NCI-H526 treated with DMSO at 0.1 percent for 48 hours (cell line): ENCODE data around the gene KNDC1.
"Not testable (repeated sequence)": the region's sequence is repeated elsewhere in the genome, so short reads cannot be mapped to it uniquely, and the experiment has no call there.

Source experiments
- DNase-seq: peaks from one replicate; lab custom pipeline; 2025; lab: John Stamatoyannopoulos, UW

The KNDC1 gene

DNA sequence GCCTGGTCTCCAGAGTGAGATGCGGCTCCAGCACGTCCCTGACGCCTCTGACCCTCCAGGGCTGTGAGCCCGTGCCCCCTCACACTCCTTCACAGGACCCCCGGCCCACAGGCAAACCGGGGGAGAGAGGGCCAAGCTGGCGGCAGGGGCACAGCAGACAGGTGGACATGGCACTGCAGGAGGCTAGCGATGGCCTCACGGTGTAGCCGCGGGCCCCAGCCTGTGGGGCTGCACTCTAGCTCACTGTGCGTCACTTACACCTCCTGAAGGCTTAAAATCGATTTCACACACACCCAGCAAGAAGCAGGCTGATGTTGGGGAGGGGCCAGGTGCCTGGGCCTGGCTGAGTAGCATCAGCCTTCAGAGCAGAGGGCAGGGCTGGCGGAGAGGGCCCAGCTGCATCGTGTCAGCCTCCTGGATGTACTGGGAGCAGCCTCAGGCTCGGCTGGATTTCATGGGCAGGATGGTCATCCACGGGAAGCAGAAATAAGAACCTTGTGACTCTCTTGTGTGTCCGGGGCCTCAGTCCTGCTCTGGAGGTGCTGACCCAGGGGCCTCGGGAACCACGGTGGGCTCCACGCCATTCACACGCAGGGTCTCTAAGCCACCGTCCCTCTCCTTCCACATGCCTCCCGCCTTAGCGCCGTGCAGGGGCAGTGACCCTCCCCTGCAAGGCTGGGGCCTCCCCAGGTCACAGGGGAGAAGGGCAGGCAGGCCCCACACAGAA is 19.4 kb upstream of the KNDC1 start:
- DNase-seq = no peak

DNA sequence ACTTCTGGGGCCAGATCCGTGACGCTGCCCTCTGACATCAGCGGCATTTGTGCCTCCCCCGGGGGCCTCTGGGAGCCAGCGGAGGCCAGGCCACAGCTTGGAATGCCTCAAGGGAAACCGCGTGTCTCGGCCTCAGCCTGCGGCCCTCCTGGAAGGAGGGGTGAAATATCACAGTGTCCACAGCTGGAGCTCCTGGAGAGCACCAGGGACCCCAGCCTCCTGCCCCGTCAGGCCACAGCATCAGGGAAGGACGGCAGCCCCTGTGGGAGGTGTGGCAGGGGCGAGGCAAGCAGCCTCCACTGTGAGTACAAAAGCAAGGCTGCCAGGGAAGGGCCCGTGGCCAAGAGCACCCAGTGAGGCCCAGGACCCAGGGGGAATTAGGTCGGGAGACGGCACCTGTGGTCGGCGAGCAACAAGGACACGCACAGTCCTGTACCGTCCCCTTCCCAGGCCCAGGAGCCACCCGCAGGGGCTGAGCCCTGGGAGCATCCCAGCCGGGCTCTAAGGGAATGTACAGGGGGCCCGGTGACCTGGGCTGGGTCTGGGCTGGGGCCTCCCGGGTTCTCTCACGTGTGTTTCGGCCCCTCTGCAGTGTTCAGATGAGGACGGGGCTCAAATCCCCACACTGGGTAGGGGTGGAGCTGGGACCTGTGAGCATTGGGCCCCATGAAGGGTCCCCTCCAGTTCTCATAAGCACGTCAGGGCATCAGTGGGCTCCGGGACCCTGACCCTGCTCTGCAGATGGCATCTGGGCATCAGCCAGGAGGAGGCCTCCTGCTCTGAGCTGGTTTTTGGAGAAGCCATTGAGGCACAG is 18.7 kb upstream of the KNDC1 start:
- no peak for DNase-seq

DNA sequence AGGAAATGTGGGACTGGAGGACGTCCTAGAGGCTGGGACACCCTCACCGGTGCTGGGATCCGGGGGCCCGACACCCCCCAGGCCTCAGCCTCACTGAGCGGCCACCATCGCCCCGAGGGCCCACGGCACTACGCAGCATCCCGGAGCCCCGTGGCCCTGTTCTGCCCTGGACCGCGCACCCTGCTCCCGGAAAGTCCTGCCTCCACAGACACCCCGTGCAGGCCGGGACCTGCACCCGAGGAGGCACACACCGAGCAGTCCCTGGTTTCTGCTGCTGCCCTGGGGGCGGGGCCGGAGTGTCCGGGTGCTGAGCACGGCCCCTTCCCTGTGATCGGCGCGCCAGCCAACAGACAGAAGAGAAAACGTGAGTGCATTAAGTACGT is 18.1 kb upstream of the KNDC1 start:
- DNase-seq = no peak

- DNase-seq = no peak
Observed at GRCh38 chr10:133142523-133143199, 17.4 kb upstream of the KNDC1 start.

DNA sequence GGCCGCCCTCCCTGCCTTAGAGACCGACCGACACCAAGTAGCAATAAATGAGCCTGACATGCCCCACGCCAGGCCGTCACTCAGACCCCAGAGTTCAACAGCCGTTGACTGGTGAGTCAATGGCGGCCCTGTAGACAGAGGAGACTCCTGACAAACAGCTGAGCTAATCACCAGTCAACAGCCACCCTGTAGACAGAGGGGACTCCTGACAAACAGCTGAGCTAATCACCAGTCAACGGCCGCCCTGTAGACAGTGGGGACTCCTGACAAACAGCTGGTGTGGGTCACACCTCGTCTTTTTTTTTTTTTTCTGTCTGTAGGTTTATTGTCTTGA is 16.9 kb upstream of the KNDC1 start:
- no peak for DNase-seq

DNA sequence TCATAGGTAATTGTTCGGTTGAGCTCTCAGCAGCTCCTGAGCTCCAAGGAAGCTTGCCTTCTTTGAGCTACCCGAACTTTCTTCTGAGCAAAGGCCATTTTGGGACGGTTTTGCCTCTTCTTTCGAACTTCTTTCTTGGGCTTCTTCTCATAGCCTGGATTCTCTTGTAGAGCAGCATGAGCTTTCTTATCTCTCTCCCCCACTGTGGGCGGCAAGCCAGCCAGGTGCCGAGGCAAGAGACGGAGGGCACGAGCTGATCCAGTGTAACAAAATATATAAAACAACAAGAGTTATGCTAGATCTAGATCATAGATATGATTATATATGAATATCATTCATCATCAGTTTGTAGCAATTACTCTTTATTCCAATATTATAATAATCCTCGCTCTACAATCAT is 16.5 kb upstream of the KNDC1 start:
- DNase-seq = no peak

DNA sequence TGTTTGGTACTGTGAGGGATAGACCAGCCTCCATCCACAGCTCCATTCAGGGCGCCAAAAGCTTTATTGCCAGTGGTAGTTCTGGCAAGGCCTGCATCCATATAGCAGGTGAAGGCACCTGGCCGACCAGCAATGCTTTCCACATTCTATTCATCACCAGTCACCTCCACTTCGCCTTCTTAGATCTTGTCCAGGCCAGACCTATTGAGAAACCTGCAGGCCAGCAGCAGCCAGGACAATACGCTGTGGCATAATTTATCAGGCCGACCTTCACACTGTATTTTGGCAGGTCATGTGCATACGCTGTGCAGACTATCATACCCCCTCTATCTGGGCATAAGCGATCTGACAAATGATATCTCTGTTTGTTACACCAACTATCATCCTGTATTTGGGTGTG is 15.2 kb upstream of the KNDC1 start:
- DNase-seq = no peak

DNA sequence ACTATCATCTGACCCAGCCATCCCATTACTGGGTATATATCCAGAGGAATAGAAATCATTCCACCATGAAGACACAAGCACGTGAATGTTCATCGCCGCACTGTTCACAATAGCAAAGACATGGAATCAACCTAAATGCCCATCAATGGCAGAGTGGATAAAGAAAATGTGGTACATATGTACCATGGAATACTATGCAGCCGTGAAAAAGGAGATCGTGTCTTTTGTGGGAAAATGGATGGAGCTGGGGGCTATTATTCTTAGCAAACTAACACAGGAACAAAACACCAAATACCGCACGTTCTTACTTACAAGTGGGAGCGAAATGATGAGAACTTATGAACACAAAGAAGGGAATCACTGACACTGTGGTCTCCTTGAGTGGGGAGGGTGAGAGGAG is 9.8 kb upstream of the KNDC1 start:
- DNase-seq = no peak

- no peak for DNase-seq
Observed at GRCh38 chr10:133150656-133151055, 9.4 kb upstream of the KNDC1 start.

DNA sequence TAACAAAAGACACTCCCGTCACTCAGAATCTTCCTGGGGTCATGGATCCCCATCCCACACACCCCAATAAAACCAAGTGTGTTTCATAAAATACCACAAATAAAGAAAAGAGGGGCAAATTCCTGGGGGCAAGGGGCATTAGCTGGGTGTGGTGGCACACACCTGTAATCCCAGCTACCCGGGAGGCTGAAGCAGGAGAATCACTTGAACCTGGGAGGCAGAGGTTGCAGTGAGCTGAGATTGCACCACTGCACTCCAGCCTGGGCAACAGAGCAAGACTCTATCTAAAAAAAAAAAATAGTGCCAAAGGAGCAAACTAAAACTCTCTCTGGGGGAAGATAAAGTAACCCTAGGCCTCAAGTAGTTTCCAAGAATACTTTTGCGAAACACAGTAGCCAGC is 8.9 kb upstream of the KNDC1 start:
- DNase-seq = not testable (repeated sequence)

DNA sequence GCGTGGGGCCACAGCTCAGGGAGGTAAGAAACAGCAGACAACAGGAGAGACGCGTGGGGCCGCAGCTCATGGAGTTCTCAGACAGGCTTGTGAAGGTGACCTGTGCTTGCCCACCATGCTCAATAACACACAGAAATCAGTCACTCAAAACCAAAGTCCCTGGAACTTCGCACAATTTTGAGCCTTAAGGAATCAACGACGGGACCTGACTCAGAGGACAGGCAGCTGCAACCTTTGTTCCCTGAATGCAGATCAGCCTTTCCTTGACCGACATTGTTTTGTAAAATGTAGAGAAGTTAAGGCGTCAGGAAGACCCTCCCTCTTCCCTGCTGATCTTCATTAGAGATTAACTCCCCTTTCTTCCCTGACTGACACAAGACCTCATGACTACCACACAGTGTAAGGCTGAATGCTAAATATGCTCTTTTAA is 8.5 kb upstream of the KNDC1 start:
- DNase-seq = no peak

GRCh38 chr10:133154411-133154810 is 5.6 kb upstream of the KNDC1 start:
- no peak for DNase-seq

- no peak for DNase-seq
Observed at GRCh38 chr10:133154996-133155778, 4.8 kb upstream of the KNDC1 start.

DNA sequence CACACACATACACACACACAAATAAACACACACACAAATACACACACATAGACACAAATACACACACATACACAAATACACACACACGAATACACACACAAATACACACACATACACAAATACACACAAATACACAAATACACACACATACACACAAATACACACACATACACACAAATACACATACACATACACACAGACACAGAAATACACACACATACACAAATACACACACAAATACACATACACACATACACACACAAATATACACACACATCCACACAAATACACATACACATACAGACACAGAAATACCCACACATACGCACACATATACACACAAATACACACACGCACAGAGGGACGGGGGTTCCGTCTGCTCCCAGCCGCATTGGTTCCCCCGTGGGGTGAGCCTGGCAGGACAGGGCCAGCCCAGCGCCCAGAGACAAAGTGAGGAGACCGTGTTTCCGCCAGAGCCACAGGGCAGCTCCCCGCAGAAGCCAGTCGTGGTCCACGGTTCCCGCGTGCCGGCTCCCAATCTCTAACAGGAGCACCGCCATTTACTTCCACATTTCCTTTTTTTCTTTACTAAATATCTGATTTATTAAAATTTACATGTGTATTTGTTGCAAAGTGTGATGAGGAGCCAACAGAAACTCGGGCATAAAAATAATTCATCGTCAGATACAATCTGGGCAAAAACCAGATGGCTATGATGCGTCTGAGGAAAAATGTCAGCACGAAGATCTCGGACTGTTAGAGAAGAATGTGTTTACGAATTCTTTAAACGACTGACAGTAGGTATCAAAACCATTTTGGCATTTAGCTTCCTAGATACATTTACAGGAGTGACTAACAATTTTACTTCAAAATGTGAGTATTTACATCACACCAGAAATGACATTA is 3.1 kb upstream of the KNDC1 start:
- no peak for DNase-seq

DNA sequence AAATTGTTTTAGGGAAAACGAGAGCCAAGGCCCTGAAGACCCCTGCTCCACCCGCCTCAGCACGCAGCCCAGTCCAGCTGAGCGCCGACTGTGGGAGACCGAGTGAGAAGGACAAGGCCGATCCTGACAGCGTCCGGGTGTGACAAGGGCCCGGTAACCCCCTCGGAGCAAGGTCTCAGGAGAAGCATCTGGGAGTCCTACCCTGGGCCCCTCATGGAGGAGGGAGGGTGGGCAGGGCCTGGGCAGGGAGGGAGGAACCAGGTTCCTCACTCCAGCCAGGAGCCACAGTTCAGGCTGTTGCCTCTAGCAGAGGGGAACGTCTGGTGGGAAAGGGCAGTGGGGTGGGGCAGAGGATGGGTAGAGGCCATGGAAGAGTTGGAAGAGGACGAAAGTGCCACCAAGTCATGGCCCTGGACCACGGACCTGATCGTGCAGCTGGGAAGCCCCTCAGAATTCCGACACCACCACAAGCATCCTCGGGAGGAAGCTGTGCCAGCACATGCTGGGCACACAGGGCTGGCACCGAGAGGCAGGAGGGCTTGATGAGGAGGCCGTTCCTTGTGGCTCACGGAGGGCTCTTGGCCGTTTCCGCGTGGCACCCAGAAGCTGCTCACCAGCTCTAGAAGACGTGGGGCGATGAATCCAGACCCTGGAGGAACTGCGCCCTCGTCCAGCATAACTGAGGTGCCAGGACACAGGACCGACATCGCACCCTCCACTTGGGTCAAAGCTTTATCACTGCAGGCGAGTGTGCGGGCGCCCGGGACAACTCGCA is 2.2 kb upstream of the KNDC1 start:
- DNase-seq = no peak

DNA sequence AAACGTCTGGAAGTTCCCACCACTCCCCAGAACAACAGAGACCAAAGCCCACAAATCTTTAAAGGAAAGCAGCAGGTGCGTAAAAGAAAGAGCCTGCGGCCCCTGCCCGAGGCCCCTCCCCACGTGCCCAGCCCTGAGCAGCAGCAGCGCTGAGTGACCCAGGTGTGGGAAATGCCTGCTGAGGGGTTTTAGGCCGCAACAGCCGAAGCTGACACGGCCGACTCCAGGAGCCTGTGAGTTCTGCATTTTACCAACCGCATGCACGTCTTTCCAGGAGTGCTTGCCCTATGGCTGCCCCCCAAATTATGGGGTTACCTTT is 1.6 kb upstream of the KNDC1 start:
- DNase-seq = no peak

DNA sequence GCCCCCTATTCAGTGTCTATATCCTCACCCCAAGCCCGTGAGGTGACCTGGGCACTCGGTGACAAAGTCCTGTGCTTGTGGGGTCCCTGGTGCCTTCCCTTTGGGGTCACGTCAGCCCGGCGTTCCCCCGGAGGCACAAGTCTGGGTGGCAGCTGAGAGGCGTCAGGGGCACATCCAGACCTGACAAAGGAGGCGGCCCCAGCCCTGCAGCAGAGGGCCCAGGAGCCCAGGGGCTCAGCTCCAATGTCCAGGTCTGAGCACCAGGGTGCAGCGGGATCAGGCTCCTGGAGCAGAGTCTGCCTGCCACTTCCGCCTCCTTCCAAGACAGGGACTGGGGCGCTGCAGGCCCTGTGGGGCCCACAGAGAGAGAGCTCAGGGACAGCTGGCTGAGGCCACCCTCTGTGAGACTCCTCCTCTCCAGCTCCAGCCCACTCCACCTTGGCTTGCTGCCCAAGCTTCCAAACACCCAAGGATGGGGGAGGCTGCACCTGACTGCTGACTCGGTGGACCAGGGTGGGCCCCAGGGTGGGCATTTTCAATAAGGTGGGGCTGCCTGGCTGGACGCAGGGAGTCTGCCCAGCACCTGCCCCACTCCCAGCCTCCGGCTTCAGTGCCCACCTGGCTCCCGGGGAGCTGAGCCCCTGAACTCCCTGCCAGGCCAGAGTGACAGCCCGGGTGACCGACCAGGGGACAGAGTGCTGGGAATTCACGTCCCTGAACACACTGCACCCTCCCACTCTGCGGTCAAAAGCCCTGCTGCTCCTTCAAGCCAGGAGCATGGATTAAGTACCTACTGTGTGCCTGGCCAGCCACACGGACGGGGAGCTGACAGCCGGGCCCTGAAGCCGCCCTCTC is 1.0 kb upstream of the KNDC1 start:
- DNase-seq = no peak

- no peak for DNase-seq
Observed at GRCh38 chr10:133159611-133159949, 439 bp upstream of the KNDC1 start.

DNA sequence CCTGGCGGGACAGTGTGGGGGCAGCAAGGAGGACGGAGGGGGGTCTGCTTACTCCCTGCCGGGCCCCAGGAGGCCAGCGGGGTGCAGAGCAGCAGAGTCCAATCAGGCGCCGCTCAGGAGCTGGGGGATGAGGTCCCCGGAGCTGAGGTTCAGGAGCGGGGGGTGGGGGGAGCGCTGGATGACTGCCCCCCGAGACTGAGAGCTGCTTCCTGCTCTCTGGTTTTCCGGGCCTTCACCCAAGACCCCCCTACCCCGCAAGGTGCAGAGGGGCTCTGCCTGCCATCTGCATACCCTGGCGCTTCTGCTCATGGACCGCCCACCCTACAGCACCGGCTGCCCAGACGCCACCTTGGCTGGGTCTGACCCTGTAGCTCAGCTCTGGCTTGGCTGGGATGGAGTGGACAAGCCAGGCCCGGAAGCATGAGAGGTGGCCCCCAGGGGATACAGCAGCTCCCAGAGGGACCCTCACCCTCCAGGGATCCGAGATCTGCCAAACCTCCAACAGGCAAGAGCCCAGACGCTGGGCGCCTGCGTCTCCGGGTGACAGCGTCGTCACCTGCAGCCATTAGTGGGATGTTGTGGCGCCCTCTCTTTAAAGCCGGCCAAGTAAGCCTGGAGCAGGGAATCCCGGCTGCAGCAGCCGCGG is 930 bp downstream of the KNDC1 start:
- DNase-seq = no peak
